ENCODE measurements around the gene MYBPC2. TPM values are rescaled to one million over a fixed set of nuclear protein-coding genes. Genes with fewer than 3 reads are reported as not detected.

MYBPC2 gene
- total RNA-seq, 1 donor from 2014 or later = not detected

GRCh38 chr19:50419580-50420035 lies 13.1 kb upstream of the MYBPC2 start:
- H3K27ac Mint-ChIP-seq (ENCODE audit: unreplicated experiment) = no peak overlapping the region
- TF ChIP-seq, protein P1, sequence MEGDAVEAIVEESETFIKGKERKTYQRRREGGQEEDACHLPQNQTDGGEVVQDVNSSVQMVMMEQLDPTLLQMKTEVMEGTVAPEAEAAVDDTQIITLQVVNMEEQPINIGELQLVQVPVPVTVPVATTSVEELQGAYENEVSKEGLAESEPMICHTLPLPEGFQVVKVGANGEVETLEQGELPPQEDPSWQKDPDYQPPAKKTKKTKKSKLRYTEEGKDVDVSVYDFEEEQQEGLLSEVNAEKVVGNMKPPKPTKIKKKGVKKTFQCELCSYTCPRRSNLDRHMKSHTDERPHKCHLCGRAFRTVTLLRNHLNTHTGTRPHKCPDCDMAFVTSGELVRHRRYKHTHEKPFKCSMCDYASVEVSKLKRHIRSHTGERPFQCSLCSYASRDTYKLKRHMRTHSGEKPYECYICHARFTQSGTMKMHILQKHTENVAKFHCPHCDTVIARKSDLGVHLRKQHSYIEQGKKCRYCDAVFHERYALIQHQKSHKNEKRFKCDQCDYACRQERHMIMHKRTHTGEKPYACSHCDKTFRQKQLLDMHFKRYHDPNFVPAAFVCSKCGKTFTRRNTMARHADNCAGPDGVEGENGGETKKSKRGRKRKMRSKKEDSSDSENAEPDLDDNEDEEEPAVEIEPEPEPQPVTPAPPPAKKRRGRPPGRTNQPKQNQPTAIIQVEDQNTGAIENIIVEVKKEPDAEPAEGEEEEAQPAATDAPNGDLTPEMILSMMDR (IDR thresholded peaks at IDR 0.05; ENCODE audit: insufficient read depth, low read depth, low read length) = no peak
- TF ChIP-seq EZH2 (IDR thresholded peaks at IDR 0.05; ENCODE audit: insufficient read depth, low read length) = no peak
- no peaks in the 10 kb centered on the region for H3K36me3 Mint-ChIP-seq (ENCODE audit: low read depth, unreplicated experiment)
- H3K4me3 Mint-ChIP-seq (ENCODE audit: unreplicated experiment) = no peak overlapping the region
- Histone ChIP-seq H3K36me3 (ENCODE audit: insufficient read depth, low read length) (no peaks in the 10 kb centered on the region), H3K4me2 (ENCODE audit: low read length) (no peak overlapping the region), H3K9ac (ENCODE audit: low read length) (no peak overlapping the region), H3K9me3 (ENCODE audit: insufficient read depth, low read depth, low read length) (no peaks in the 10 kb centered on the region), H3K27me3 (ENCODE audit: insufficient read depth, low read length) (peaks cover 16% of the 10 kb centered on the region), H3K27ac (ENCODE audit: low read depth, low read length) (no peak overlapping the region), H3K4me3 (ENCODE audit: insufficient read depth, low read depth, low read length) (no peak overlapping the region), H2AFZ (ENCODE audit: low read depth, low read length) (no peak overlapping the region), H3K79me2 (ENCODE audit: insufficient read depth, low read length) (no peaks in the 10 kb centered on the region), H3K4me1 (ENCODE audit: insufficient read depth, low read length) (no peaks in the 10 kb centered on the region), H4K20me1 (ENCODE audit: insufficient read depth, low read length) (no peaks in the 10 kb centered on the region)
- peaks cover 21% of the 10 kb centered on the region for H3K27me3 Mint-ChIP-seq (ENCODE audit: low read depth, unreplicated experiment)
- FAIRE-seq (no peak), DNase-seq (ENCODE audit: low read depth) (no peak)
- peaks cover 5% of the 10 kb centered on the region for H3K9me3 Mint-ChIP-seq (ENCODE audit: unreplicated experiment)
- no peaks in the 10 kb centered on the region for H3K4me1 Mint-ChIP-seq (ENCODE audit: low read depth, unreplicated experiment)

- FAIRE-seq (no peak), DNase-seq (ENCODE audit: low read depth) (no peak)
- TF ChIP-seq EZH2 (IDR thresholded peaks at IDR 0.05; ENCODE audit: insufficient read depth, low read length) = no peak
- TF ChIP-seq, protein P1 (IDR thresholded peaks at IDR 0.05; ENCODE audit: insufficient read depth, low read depth, low read length) = no peak
- Histone ChIP-seq H3K9ac (ENCODE audit: low read length) (no peak overlapping the region), H3K79me2 (ENCODE audit: insufficient read depth, low read length) (no peaks in the 10 kb centered on the region), H3K27ac (ENCODE audit: low read depth, low read length) (no peak overlapping the region), H3K4me1 (ENCODE audit: insufficient read depth, low read length) (no peaks in the 10 kb centered on the region), H3K9me3 (ENCODE audit: insufficient read depth, low read depth, low read length) (no peaks in the 10 kb centered on the region), H2AFZ (ENCODE audit: low read depth, low read length) (no peak overlapping the region), H3K4me2 (ENCODE audit: low read length) (no peak overlapping the region), H3K4me3 (ENCODE audit: insufficient read depth, low read depth, low read length) (no peak overlapping the region), H3K36me3 (ENCODE audit: insufficient read depth, low read length) (no peaks in the 10 kb centered on the region), H4K20me1 (ENCODE audit: insufficient read depth, low read length) (no peaks in the 10 kb centered on the region), H3K27me3 (ENCODE audit: insufficient read depth, low read length) (peaks cover 16% of the 10 kb centered on the region)
- Mint-ChIP-seq H3K9me3 (ENCODE audit: unreplicated experiment) (peaks cover 5% of the 10 kb centered on the region), H3K4me1 (ENCODE audit: low read depth, unreplicated experiment) (no peaks in the 10 kb centered on the region), H3K4me3 (ENCODE audit: unreplicated experiment) (no peak overlapping the region), H3K27ac (ENCODE audit: unreplicated experiment) (no peak overlapping the region), H3K27me3 (ENCODE audit: low read depth, unreplicated experiment) (peaks cover 21% of the 10 kb centered on the region), H3K36me3 (ENCODE audit: low read depth, unreplicated experiment) (no peaks in the 10 kb centered on the region)
These were observed 12.6 kb upstream of the MYBPC2 start for GRCh38 chr19:50420127-50420526.

DNA sequence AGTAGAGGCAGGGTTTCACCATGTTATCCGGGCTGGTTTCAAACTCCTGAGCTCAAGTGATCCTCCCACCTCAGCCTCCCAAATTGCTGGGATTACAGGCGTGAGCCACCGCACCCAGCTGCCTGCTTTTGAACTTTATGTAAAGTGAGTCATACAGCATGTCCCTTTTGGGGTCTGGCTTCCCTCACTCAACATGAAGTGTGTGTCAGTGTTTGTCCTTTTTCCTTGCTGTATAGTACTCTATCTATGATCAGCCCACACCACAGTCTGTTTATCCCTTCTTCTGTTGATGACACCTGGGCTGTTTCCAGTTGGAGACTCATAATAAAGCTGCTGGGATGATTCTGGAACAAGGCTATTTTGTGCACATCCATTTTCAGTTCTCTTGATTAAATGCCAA lies 11.9 kb upstream of the MYBPC2 start:
- TF ChIP-seq EZH2 (IDR thresholded peaks at IDR 0.05; ENCODE audit: insufficient read depth, low read length) = no peak
- TF ChIP-seq, protein P1 (IDR thresholded peaks at IDR 0.05; ENCODE audit: insufficient read depth, low read depth, low read length) = no peak
- H3K9ac ChIP-seq (ENCODE audit: low read length) = no peak overlapping the region
- H3K4me1 ChIP-seq (ENCODE audit: insufficient read depth, low read length) = no peaks in the 10 kb centered on the region
- no peaks in the 10 kb centered on the region for H3K79me2 ChIP-seq (ENCODE audit: insufficient read depth, low read length)
- DNase-seq (ENCODE audit: low read depth) (no peak), FAIRE-seq (no peak)
- no peak overlapping the region for H3K4me2 ChIP-seq (ENCODE audit: low read length)
- H3K27me3 ChIP-seq (ENCODE audit: insufficient read depth, low read length) = peaks cover 16% of the 10 kb centered on the region
- no peaks in the 10 kb centered on the region for H3K36me3 ChIP-seq (ENCODE audit: insufficient read depth, low read length)
- Mint-ChIP-seq H3K4me1 (ENCODE audit: low read depth, unreplicated experiment) (no peaks in the 10 kb centered on the region), H3K27me3 (ENCODE audit: low read depth, unreplicated experiment) (peaks cover 21% of the 10 kb centered on the region), H3K36me3 (ENCODE audit: low read depth, unreplicated experiment) (no peaks in the 10 kb centered on the region), H3K27ac (ENCODE audit: unreplicated experiment) (no peak overlapping the region), H3K4me3 (ENCODE audit: unreplicated experiment) (no peak overlapping the region), H3K9me3 (ENCODE audit: unreplicated experiment) (peaks cover 5% of the 10 kb centered on the region)
- H4K20me1 ChIP-seq (ENCODE audit: insufficient read depth, low read length) = no peaks in the 10 kb centered on the region
- H3K4me3 ChIP-seq (ENCODE audit: insufficient read depth, low read depth, low read length) = no peak overlapping the region
- H3K9me3 ChIP-seq (ENCODE audit: insufficient read depth, low read depth, low read length) = no peaks in the 10 kb centered on the region
- no peak overlapping the region for H2AFZ ChIP-seq (ENCODE audit: low read depth, low read length)
- H3K27ac ChIP-seq (ENCODE audit: low read depth, low read length) = no peak overlapping the region
